Glomerular visceral epithelial cell (primary cell): ENCODE results near the gene PHACTR3.

Experiments
- DNase-seq: peaks from one replicate; pipeline ENCODE4 v3.0.0-alpha.2; 2016; ENCODE audit errors: extremely low spot score

Gene PHACTR3

DNA sequence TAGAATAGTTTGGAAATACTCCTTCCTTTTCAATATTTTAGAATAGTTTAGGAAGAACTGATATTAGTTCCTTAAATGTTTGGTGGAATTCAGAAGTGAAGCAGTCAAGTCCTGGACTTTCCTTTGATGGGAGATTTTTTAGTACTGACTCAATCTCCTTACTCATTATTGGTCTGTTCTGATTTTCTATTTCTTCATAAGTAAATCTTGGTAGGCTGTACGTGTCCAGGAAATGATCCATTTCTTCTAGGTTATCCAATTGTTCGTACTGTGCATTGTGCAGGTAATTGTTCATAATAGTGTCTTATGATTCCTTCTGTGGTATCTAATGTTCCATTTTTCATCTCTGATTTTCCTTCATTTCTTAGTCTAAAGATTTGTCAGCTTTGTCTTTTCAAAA is 190.2 kb downstream of the PHACTR3 start:
- no peak for DNase-seq

DNA sequence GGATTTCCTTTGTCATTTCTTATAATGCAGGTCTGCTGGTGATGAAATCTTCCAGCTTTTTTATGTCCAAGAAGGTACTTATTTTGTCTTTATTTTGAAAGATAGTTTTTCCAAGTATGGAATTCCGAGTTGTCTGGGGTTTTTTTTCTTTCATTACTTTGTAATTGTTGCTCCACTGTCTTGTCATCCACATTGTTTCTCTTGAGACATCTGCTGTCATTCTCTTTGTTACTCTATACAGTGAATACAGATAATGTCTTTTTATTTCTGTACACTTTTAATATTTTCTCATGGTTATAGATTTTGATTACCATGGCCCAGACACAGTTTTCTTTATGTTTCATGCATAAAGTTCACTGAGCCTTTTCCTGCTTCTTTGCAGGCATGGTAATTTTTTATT is 196.0 kb downstream of the PHACTR3 start:
- DNase-seq: no peak

DNA sequence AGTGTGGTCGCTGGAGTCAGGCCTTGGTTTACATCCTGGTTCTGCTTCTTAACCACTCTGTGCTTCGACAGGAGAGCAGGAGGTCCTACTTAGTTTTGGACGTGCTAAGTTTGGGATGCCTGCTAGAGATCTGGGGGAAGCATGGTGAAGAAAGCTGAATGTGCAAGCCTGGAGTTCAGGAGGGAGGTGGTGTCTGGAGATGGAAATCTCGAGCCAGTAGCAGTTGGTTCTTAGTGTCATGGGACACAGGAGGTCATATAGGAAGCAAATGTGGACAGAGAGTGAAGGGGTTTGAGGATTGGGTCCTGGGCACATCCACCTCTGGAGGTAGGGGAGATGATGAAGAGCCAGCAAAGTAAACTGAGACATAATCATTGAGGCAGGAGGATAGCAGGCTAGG is 197.7 kb downstream of the PHACTR3 start:
- no peak for DNase-seq

DNA sequence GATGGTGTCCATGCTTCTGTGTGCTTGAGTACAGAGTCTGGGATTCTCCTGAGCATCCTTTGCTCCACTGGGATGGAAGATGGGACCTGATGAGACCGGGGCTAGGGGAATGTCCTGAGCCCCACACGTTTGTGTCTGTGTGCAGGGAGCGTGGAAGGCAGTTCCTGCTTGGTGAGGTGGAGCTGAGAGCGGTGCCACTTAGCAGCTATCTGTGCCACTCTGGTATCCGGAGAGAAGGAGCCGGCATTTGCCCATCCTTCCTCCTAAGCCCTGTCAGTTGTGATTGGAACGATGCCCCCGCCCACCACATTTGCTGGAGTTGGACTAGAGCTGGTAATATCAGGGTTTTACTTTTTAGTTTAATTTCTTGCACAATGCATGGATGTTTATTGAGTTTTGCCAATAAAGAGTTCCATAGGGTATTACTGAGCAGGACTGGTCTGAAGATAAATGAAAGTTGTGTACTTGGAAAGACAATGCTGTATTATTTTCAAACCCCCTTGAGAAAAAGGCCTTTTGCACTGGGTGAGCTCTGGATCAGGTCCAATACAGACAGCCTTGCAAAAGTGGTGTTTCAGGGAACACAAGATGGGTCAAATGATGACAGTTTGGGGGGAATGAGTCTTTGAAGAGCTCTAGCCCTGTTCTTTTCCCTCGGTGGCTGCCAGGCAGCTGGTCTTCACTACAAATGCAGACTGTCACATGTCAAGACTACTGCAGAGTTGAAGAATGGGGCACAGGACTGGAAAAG is 198.3 kb downstream of the PHACTR3 start:
- no peak for DNase-seq

DNA sequence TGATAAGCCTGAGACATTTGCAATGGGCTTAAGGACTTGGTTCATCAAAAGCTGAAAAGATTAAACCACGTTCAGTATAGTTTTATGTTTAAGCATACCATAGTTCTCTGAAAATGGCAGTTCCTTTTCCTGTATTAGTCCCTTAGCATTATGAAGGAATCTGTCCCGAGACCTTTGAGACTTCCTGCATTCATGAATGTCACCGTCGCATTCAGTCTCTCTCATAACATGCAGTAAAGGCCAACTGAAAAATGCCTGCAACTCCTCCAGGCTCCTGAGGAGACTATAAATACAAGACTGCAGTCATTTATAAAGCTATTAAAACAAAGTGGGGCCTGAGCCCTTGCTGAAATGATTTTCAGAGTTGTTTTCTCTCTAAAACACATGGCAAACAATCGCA is 200.0 kb downstream of the PHACTR3 start:
- no peak for DNase-seq

DNA sequence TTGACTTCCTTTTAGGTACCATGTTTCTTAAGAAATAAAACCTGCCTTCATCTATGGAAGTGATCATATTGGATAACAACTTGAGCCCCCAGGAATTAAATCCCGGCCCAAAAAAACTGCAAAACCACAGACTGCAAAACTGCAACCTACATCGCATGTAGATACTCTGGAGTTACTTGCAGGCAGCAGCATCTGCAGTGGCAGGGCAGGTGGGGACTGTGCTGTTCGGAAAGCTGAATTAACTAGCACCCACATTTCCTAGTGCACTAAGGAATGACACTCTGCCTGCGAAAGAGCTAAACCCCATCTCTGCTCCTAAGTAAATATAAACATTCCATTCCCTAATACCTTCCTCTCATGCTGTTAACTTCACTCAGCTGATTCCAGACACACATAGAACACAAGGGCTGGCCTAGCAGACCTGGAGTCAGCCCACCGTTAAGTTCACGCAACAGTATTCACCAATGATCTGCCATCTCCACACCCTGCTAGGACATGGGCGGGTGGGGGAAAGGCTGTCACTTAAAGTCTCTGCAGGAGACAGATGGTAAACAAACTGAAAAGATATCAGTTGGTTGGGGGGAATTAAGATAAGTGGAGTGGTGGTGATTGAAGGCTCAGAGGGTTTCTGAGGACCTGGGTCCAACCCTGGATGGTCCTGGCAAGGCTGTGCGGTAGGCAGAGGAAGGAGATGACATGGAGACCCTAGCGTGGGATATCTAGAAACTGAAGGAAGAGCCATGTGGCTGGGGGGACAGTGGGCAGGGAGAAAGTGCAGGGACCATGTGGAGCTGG is 200.7 kb downstream of the PHACTR3 start:
- no peak for DNase-seq

DNA sequence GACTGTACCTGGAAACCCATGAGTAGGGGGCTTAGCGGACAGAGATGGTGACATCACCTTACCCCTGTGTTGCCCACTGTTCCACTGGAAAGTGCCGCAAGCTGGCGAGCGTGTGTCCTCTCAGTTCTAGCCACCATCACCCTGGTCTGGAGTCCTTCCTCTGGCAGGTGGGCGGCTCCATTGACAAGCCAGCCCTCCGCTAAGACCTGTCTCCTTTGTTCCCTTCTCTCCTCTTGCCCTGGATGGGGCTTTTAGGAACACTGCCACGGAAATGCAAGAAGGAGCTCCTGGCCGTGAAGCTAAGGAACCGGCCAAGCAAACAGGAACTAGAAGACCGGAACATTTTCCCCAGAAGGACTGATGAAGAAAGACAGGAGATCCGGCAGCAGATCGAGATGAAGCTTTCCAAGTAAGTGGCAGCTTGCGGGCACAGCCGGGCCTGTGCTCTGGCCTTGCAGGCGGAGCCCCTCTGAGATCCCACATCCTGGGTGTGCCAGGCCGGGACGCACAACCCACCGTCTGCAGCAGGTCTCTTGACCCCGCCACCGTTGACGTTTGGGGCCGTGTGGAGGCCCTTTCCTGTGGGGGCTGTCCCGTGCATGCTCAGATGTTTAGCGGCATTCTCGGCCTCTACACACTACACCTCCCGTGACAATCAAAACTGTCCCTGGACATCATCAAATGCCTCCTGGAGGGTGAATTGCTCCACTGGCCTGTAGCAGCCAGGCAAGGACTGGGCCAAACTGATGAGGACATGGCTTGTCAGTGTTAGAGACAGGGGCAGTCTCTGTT is 201.6 kb downstream of the PHACTR3 start:
- no peak for DNase-seq

DNA sequence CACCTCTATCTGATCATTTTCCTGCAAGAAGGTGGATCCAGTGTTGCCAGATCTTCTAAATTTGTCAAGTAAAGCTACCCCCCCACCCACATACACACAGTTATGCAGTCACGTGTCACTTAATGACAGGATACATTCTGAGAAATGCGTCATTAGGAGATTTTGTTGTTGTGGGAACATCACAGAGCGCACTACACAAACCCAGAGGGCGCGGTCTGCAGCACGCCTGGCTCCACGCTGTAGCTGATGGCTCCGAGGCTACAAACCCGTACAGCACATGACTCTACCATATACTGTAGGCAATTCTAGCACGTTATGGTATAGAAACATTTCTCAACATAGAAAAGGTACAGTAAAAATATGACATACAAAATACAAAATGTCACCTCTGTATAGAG is 202.2 kb downstream of the PHACTR3 start:
- no peak for DNase-seq

DNA sequence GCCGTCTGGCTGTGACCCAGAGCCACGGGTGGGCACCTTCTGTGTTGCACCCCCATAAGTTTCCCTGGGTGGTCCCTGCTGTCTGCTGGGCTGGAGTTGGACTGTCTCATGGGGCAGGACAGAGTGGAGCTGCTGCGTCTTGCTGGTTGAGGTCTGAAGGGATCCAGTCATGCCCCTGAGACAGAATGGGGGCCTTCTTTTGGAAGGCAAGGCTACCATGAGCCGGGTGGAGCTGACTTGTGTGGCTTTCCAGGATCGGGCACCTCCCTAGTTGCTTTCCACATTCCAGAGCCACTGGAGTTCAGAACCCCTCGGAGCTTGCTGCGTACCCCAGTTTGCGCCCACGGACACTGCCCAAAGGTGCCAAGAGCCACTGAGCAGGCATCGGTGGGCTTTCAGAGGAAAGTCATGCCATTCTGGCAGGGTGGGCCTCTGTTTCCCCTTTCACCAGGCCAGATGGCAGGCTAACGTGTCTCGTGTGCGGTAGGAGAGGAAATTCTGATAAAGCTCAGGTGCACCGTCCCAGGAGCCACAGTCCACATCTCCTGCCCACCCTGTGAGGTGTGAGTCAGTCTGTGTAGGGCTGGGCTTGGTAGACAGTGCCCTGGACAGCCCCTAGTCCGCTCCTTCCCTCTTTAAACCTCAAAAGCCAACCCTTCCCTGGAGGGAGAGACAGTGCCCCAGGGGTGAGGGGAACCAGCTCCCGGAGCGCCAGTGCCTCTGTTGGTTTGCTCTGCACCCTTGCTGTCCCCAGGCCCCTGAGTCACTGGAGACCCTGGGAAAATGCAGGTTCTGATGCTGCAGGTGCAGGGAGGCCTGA is 203.8 kb downstream of the PHACTR3 start:
- no peak for DNase-seq

DNA sequence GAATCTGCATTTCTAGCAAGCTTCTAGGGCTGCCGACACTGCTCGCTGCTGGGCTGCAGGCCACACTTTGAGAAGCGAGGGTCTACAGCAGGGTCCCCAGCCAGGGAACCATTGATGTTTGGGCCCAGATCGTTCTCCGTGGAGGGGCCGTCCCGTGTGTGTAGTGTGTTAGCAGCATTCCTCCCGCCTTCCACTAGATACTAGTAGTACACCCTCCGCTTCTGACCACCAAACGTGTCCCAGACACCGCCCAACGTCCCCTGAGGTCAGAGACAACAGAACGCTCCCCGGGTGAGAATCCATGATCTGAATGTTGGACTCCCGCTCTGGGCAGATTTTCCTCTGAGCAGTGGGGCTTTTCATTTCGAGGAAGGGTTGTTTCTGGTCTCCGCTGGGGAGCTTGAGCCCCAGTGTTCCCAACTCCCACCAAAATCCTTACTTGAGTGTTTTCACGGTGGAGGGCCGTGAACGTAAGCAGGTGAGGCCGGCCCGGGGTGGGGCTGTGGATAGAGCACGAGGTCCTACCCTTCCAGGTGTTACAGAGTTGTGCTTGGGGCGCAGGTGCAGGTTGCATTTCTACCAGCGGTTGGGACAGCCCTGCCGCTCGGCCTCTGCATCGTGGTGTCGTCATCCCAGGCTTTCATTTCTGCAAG is 204.5 kb downstream of the PHACTR3 start:
- no peak for DNase-seq

DNA sequence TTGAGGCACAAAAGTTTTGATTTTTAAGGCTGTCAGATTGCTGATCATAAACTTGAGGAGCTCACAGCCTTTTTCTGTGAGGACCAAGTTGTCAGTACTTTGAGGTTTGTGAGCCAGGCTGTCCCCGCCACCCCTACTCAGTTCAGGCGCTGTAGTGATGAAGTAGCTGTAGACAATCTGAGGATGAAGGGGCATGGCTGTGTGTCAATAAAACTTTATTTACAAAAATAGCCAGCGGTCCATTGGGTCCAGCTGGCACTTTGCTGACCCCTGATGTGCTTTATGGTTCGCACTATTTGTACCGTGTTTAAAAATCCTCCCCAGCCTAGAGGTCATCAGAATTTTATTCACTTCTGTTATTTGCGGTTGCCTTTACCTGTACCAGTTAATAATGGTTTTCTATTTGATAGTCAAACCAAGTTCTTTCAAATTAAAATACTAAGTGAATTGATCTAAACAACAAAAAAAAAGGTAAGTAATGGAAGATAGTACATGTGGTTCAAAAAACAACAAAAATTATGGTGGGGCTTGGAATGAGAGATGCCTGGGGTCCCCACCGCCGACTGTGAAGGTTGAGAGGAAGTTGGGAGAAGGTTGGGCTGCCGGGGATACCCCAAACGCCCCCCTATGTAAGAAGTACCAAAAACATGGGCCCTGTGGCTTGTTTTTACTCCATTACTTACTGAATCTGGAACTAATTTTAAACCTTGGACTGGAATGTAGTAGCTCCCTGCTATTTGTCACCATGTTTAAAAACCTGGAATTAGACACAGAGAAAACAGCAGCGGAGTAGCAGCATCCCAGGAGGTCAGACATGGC is 205.5 kb downstream of the PHACTR3 start:
- DNase-seq: no peak

DNA sequence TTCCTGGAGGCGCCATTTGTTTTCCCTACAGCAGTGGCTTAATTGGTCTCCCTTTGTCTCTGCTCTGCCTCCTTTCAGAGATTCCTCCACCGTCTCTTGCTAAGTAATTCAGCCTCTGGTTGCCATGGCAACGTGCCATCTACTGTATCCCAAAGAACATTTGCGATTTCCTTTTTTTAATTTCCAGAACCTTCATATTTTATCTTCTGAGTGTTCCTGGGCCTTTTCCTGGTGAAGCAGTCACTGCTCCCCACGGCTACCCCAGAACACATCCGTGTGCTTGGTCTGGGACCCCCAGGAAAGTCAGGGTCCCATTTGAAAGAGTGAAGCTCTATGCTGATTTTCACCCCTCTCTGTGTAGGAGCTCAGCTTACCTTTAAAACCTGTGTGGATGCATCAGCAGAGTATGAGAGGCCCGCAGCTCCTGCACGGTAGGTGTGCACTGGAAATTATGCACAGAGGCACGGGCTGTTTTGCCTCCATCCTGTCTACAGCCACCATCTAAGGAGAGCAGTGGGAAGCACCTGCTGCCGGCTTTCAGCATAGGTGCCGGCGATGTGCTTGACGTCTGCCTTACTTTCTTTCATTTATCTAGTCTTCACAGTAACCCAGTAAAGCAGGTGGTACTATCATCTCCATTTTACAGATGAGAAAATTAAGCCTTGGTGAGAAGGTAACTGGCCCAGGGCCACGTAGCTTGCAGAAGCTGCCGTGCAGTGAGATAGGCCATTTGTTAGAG is 206.3 kb downstream of the PHACTR3 start:
- DNase-seq: no peak

DNA sequence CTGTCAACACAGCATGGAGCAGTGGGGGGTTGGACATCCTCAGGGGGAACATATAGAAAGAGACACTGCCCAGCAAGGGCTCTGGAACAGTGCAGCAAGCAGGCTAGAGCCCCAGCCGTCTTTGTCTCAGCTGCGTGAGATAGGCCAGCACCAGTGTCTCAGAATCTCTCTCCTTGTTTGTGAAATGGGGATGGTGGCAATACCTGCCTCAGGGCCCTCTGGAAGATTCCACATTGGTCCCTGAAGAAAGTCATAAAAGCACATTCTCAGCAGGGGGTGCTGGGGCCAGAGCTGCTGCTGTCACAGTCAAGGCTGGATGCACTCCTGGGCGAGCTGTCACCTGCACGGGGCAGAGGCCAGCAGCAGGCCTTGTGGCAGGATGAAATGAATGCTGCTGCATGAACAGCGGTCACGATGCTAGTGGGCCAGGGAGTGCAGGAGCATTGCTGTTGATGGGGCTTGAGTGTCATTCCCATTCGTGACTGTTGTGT is 207.4 kb downstream of the PHACTR3 start:
- DNase-seq: no peak

DNA sequence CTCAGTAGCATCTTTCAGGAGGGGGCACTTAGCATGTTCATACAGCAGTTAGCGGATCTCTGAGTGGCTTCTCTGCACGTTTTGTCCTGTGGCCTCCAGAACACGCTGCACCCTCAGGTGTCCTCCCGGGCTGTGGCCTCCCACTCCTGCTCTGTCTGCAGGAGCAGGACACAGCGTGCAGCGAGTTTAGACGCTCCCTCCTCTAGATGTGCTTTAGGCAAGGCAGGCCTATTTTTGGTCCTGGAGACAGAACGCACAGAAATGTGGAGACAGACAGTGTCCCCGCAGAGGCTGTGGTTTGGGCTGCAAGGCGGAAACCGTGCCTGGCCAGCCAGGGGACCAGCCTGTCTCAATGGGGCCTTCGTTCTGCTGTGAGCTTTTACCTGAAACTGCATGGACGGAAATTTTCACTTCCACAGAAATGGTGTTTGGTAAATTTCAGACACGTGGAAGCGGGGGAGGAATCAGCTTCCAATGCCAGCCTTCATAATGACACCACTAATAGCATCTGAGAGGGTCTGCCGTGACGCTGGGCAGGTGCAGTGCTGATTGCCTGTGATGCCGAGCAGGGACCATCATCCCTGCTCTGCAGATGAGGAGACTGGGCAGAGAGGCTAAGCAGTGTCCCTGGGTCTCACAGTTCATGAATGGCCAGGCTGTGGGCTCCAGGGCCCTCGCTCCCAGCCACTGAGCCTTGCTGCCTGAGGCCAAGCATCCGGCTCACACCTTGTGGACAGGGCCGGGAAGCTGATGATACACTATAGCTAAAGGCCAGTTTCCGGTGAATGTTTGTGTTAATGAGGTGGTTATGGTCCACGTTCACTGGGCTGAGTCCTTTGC is 208.2 kb downstream of the PHACTR3 start:
- DNase-seq: no peak

DNA sequence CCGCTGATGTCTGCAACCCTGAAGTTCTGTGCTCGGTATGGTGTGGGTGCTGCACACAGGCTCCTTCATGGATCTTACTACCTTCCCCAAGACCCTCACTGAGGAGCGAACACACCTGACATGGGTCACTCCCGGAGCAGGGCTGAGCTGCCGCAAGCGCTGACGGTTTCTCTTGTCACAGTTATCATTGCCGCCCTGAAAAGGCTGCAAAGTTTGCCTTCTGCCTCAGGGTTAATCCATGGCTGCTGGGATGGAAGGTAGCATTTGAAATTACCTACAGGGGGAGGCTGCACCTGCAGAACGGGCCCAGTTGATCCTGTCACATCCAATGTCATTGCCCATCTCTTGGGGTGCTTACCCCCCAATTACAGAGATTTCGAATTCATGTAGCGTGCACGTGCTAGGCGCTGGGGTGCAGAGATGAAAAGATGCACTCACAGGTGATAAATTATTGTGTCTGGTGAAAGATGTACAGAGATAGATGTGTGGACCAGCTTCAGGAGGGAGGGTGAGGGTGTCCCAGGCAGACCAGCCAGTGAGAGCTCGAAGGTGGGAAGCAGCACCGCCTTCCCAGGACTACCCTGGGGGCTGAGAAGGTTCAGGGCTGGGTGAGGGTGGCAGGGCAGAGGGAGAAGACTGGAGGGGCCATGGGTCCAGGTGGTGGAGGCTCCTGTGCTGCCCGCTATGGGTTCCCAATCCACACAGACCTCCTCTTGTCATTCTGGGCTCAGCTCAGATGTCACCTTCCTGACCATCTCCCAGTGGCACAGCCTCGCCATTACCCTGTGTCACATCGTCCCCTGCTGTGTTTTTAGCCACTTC is 209.0 kb downstream of the PHACTR3 start:
- no peak for DNase-seq

DNA sequence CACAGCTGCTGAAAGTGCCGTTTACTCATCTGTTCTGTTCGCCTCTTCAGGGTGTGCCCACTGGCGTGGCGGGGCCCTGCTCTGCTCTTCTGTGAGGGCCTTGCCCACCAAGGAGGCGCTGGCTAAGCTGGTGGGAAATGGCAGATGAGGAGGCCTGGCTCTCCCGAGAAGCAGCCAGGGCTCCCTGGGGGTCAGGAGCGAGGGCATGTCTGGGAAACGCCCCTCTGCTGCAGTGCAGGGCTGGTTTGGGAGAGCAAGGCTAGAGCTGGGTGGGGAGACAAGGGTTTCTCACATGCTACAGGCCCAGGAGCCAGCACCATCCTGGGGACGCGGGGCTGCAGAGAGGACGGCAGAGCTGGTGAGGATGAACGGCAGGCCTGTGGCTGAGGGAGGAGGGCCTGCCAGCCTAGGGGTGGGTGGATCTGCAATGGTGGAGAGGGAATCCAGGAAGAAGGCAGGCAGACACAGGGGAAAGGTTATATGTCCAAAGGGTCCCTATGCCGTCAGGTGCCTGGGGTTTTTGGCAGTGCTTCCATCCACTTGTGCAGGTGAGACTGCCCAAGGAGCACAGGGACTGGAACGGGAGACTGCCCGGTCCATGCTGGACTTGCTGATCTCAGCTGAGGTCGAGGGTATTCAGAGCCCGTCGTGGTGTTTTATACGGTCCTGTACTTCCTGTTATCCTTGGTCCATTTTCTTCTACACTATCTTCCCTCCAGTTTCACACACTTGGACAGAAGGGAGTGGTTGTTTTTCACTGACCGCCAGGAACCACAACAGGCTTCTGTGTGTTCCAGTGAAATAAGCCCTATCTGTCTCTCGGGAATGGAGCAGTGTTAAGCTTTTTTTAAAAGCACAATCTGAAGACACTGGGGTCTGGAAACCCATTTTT is 209.9 kb downstream of the PHACTR3 start:
- no peak for DNase-seq
